Measurements from ENCODE around the gene BAAT. TPM values are rescaled to one million over a fixed set of nuclear protein-coding genes. Genes with fewer than 3 reads are reported as not detected.

Gene BAAT
- total RNA-seq, 1 donor from 2014 or later, result 1.0 TPM

- Histone ChIP-seq H3K9me3 (no peaks in the 10 kb centered on the region), H3K27ac (no peak overlapping the region), H3K36me3 (no peaks in the 10 kb centered on the region), H3K4me1 (no peaks in the 10 kb centered on the region), H3K4me3 (no peak overlapping the region), H3K27me3 (no peaks in the 10 kb centered on the region)
- TF ChIP-seq CTCF (IDR thresholded peaks at IDR 0.05), result peak; percentile 76
- DNase-seq (no peak), ATAC-seq (peak; percentile 79)
- intact Hi-C loops (cut with DNase I), result no loop called here
Observed at GRCh38 chr9:101311758-101312420, 72.9 kb downstream of the BAAT start.

GRCh38 chr9:101311191-101311590, 73.6 kb downstream of the BAAT start:
- Histone ChIP-seq H3K4me3 (no peak overlapping the region), H3K4me1 (no peaks in the 10 kb centered on the region), H3K27me3 (no peaks in the 10 kb centered on the region), H3K27ac (no peak overlapping the region), H3K36me3 (no peaks in the 10 kb centered on the region), H3K9me3 (no peaks in the 10 kb centered on the region)
- DNase-seq (no peak), ATAC-seq (no peak)
- TF ChIP-seq CTCF (IDR thresholded peaks at IDR 0.05), result no peak
- intact Hi-C loops (cut with DNase I), result no loop called here

Other genes starting within 250 kb of the BAAT start
- 9.8 TPM for gene MRPL50, start 13.6 kb upstream of the BAAT start, total RNA-seq
- 21.9 TPM for gene ZNF189, start 13.8 kb upstream of the BAAT start, total RNA-seq
- gene ALDOB, start 50.8 kb upstream of the BAAT start, total RNA-seq, result not detected
- gene RNF20, start 148.8 kb upstream of the BAAT start, total RNA-seq, result 48.1 TPM
- not detected for gene PPP3R2, start 210.0 kb upstream of the BAAT start, total RNA-seq

All from upper lobe of right lung (tissue), 1 donor.